AG04450 (cell line): ENCODE data around the gene B3GALT6. TPM values are rescaled to one million over a fixed set of nuclear protein-coding genes. Genes with fewer than 3 reads are reported as not detected.
A peak's percentile ranks its signal among the peaks of the same experiment; 100 is the strongest.

Source experiments
- CTCF ChIA-PET: fragments of 300-600, 350-600 bp; formaldehyde crosslinking; extraction: SDS; loops from one replicate; lab custom pipeline; 2022; ENCODE audit warnings: antibody characterized with exemption, inconsistent platforms; lab: Charles Lee
- POLR2A ChIA-PET: fragments of 350-600 bp; formaldehyde crosslinking; extraction: SDS; loops from one replicate; lab custom pipeline; 2021; ENCODE audit warnings: antibody characterized with exemption, inconsistent platforms; lab: Yijun Ruan, JAX
- DNase-seq: peaks from one replicate; pipeline ENCODE4 v3.0.0-alpha.2; 2011; ENCODE audit warnings: low read depth, low spot score
- H3K27ac ChIP-seq: one replicate; pipeline ENCODE4 v1.5.1; 2012; ENCODE audit warnings: low read depth, low read length, control low read depth
- H3K27me3 ChIP-seq: one replicate; pipeline ENCODE4 v1.6.0; 2012; ENCODE audit warnings: low read length; ENCODE audit not compliant: control insufficient read depth, insufficient read depth
- H3K4me3 ChIP-seq: 2 replicates; pipeline ENCODE4 v1.5.1; 2011; ENCODE audit warnings: mild to moderate bottlenecking, low read depth, low read length, control low read depth
- H3K9me3 ChIP-seq: 2 replicates; pipeline ENCODE4 v1.5.1; 2012; ENCODE audit warnings: low read length; ENCODE audit not compliant: control insufficient read depth, insufficient read depth
- polyA plus RNA-seq: library from polyadenylated mRNA; depleted of rRNA; stranded (reverse); fragments of >200 nt; gene quantifications from 2 replicates; pipeline ENCODE4 v1.2.3, GENCODE V29; 2011
- TF ChIP-seq, protein P1 (sequence below): IDR thresholded peaks from 2 replicates; pipeline ENCODE4 v1.5.1; 2011; ENCODE audit warnings: low read depth, low read length, control low read depth, inconsistent platforms

Gene B3GALT6
- polyA plus RNA-seq, 1 experiment = 15.2 TPM

DNA sequence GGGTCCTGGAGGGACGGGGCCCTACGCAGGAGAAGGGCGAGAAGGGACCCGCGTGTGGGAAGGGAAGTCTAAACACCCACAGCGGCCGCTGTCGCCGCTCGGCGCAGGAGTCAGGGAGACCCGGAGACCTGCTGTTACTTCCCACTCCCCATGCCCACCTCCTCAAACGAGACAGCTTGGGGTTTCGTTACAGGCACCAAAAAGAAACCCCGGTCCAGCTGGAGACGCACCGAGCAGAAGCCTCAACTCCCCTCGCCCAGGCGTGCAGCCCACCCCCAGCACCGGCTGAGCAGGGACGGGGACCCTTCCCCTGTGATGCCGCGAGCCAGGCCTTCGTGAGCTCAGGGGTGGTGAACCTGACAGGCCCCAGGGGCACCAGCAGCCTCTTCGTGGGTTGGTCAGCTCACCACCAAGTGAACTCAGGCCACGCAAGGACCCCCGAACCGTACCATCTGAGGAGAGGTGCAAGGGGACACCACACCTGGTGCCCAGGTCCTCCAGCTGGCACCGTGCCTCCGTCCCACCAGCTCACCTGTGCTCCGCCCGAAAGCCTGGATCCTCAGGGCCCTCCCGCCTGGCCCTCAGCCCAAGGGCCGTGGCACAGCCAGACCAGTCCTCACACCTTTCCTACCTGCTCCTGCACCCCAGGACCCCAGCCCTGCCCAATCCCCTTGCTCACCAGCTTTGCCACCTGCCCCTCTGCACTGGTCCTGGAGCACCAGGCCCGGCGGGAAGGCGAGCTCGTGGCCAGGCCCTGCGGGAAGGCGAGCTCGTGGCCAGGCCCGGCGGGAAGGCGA is 5.3 kb upstream of the B3GALT6 start:
- TF ChIP-seq, protein P1, sequence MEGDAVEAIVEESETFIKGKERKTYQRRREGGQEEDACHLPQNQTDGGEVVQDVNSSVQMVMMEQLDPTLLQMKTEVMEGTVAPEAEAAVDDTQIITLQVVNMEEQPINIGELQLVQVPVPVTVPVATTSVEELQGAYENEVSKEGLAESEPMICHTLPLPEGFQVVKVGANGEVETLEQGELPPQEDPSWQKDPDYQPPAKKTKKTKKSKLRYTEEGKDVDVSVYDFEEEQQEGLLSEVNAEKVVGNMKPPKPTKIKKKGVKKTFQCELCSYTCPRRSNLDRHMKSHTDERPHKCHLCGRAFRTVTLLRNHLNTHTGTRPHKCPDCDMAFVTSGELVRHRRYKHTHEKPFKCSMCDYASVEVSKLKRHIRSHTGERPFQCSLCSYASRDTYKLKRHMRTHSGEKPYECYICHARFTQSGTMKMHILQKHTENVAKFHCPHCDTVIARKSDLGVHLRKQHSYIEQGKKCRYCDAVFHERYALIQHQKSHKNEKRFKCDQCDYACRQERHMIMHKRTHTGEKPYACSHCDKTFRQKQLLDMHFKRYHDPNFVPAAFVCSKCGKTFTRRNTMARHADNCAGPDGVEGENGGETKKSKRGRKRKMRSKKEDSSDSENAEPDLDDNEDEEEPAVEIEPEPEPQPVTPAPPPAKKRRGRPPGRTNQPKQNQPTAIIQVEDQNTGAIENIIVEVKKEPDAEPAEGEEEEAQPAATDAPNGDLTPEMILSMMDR = no peak
- ChIA-PET POLR2A (interaction anchor here (0.6 kb wide), 1 partner anchor 32 kb away, joined by 4 read pairs; no protein-coding TSS in a partner anchor), CTCF (no interaction called here)
- no peak overlapping the region for H3K27ac ChIP-seq
- no peaks in the 10 kb centered on the region for H3K27me3 ChIP-seq
- H3K4me3 ChIP-seq = no peak overlapping the region
- H3K9me3 ChIP-seq = no peaks in the 10 kb centered on the region; the same call in 1 of the 2 replicates
- DNase-seq = no peak

DNA sequence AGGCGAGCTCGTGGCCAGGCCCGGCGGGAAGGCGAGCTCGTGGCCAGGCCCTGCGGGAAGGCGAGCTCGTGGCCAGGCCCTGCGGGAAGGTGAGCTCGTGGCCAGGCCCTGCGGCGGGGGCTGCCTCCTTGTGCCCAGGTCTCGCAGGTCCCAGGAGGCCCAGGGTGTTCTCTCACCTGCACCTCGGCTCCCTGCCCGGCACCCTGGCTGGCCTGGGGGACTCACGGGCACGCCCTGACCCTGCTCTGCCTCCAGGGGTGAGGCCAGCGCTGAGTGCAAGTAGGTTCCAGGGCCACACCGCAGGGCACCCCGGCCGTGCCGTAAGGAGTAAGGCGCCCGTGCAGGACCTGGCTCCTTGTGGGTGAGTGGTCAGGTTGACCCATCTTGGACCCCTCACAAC is 4.7 kb upstream of the B3GALT6 start:
- POLR2A ChIA-PET = interaction anchor here (0.6 kb wide), 1 partner anchor 31 kb away, joined by 4 read pairs; no protein-coding TSS in a partner anchor
- TF ChIP-seq, protein P1 = no peak
- H3K27me3 ChIP-seq = no peaks in the 10 kb centered on the region
- CTCF ChIA-PET = no interaction called here
- no peak for DNase-seq
- no peak overlapping the region for H3K27ac ChIP-seq
- no peak overlapping the region for H3K4me3 ChIP-seq
- H3K9me3 ChIP-seq = no peaks in the 10 kb centered on the region; the same call in 1 of the 2 replicates

DNA sequence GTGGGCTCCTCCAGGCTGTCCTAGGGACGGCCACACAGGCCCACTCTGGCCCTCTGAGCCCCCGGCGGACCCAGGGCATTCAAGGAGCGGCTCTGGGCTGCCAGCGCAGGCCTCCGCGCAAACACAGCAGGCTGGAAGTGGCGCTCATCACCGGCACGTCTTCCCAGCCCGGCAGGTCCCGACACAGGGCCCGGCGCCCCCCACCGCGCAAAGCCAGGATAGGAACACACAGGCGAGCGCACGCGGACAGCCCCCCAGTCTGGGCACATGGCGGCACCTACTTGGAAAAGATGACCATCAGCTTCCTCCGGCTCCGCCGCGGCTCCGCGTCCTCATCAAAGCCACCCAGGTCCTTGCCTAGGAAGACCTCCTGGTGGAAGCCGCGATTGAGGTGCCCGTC is 3.9 kb upstream of the B3GALT6 start:
- H3K9me3 ChIP-seq = peaks cover 7% of the 10 kb centered on the region
- no peaks in the 10 kb centered on the region for H3K27me3 ChIP-seq
- no peak overlapping the region for H3K4me3 ChIP-seq
- ChIA-PET POLR2A (no interaction called here), CTCF (no interaction called here)
- no peak for DNase-seq
- TF ChIP-seq, protein P1 = no peak
- H3K27ac ChIP-seq = no peak overlapping the region

DNA sequence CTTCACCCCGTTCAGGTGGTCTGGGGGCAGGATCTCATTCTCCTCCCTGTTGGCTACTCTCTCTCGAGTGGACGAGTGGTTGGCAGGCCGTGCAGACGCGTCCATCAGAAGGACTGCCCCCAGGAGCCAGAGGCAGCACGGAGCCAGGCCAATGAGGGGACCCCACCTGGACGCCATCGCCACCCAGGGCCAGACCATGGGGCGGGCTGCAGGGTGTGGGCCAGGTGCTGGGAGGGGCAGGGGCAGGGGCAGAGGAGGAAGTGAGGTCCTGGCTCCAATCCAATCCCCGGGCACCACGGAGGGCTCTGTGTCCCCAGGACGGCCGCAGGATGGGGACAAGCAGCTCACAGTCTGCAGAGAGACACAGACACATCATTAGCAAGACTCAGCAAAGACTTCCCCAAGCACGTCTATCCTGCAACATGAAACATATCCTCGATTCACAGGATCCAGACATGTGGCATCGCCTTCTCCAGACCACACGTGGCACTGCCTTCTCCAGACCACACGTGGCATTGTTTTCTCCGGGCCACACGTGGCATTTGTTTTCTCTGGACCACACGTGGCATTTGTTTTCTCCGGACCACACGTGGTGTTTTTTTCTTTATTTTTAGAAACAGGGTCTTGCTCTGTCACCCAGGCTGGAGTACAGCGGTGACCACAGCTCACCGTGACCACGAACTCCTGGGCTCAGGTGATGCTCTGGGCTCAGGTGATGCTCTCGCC is 3.3 kb upstream of the B3GALT6 start:
- no peak overlapping the region for H3K27ac ChIP-seq
- ChIA-PET CTCF (interaction anchor here (1.1 kb wide), 1 partner anchor 107 kb away, joined by 3 read pairs; no protein-coding TSS in a partner anchor), POLR2A (no interaction called here)
- no peaks in the 10 kb centered on the region for H3K27me3 ChIP-seq
- H3K9me3 ChIP-seq = peaks cover 13% of the 10 kb centered on the region
- no peak overlapping the region for H3K4me3 ChIP-seq
- TF ChIP-seq, protein P1 = no peak
- no peak for DNase-seq

DNA sequence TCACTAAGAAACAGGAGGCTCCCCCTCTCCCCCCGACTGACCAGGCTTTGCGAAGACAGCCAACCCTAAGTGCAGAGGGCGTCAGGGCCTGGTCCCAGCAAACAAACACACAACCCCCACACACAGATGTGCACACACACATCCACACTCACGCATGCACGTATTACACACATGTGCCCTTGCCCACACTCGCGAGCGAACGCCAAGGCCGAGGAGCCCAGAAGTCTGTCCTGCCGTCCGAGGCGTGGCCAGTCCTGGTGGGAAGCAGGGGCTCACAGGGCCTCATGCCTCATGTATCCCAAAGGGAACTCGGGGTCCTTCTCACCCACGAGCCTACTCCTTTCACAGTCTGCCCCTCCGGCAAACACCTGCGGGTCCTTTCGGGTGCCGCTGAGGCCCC is 2.3 kb upstream of the B3GALT6 start:
- ChIA-PET POLR2A (no interaction called here), CTCF (interaction anchor here (1.1 to 2.0 kb wide), 2 partner anchors 107 to 108 kb away, joined by 3 to 15 read pairs; no protein-coding TSS in a partner anchor)
- no peak for DNase-seq
- Histone ChIP-seq H3K27me3 (no peaks in the 10 kb centered on the region), H3K9me3 (peaks cover 21% of the 10 kb centered on the region), H3K27ac (no peak overlapping the region), H3K4me3 (0 out of 2 replicates have a peak overlapping the region, but pooled peaks have one; percentile 25)
- TF ChIP-seq, protein P1 = no peak
